K562 (cell line): Measurements from ENCODE around the gene MIEF1. TPM values are rescaled to one million over a fixed set of nuclear protein-coding genes. Genes with fewer than 3 reads are reported as not detected.
A peak's percentile ranks its signal among the peaks of the same experiment; 100 is the strongest.

Experiments used
- HMGN3 ChIP-seq: IDR thresholded peaks from 2 replicates; pipeline ENCODE4 v1.6.1; 2011; ENCODE audit warnings: borderline replicate concordance, low read depth, mild to moderate bottlenecking, mixed read lengths, low read length; ENCODE audit not compliant: insufficient read length; ENCODE audit errors: extremely low read depth
- MLLT1 ChIP-seq, 2 experiments: fragments of 450-650 bp; IDR thresholded peaks; 2 replicates each; pipeline ENCODE4 v1.6.1; 2016
- SRSF9 ChIP-seq: fragments of 200-400 bp; formaldehyde crosslinking; IDR thresholded peaks from 2 replicates; pipeline ENCODE4 v1.6.1; 2017; ENCODE audit warnings: low read depth, low read length, borderline replicate concordance
- TAF15 ChIP-seq: fragments of 200-400 bp; formaldehyde crosslinking; IDR thresholded peaks from 2 replicates; pipeline ENCODE4 v1.6.1; 2017; ENCODE audit warnings: mild to moderate bottlenecking, low read depth, low read length, moderate library complexity
- ZBTB33 ChIP-seq: sonication (generic); formaldehyde crosslinking; IDR thresholded peaks from 2 replicates; pipeline ENCODE4 v1.8.1; 2023; ENCODE audit warnings: mild to moderate bottlenecking, missing genetic modification reagents
- ZNF512 ChIP-seq: IDR thresholded peaks from 2 replicates; pipeline ENCODE4 v1.6.1; 2016; ENCODE audit warnings: missing genetic modification characterization, missing compliant biosample characterization
- polyA plus RNA-seq, 8 experiments: library from polyadenylated mRNA; depleted of rRNA in 4 of 8; stranded (reverse) in 5 of 8; unstranded in 3 of 8; fragments of >200 nt; fragmentation: Nextera tagmentation in 2 of 8; fragmentation: Illumina TruSeq in 1 of 8; extraction: Ambion mirVana in 2 of 8; extraction: Trizol in 1 of 8; gene quantifications; 2 replicates each; pipeline versions ENCODE4 v1.2.1 to v1.2.3, GENCODE V29; 2011 to 2014; ENCODE audit warnings: inconsistent platforms in 1 of 8, missing spikeins in 1 of 8
- total RNA-seq, 7 experiments: library from RNA; depleted of rRNA in 6 of 7; stranded (reverse); fragments of >200 nt in 6 of 7; fragmentation: Illumina TruSeq in 2 of 7; extraction: Trizol in 2 of 7; gene quantifications; 2 replicates each; pipeline versions ENCODE4 v1.2.1 to v1.2.3, GENCODE V29; 2011 to 2021; ENCODE audit warnings: low replicate concordance in 1 of 7
- TF ChIP-seq, protein P1 (sequence below), 2 experiments: IDR thresholded peaks; 2 replicates each; pipeline ENCODE4 v1.6.1; 2011; ENCODE audit warnings: borderline replicate concordance in 1 of 2, control low read depth in 1 of 2, low read depth in 1 of 2, low read length in 1 of 2, mild to moderate bottlenecking in 1 of 2, mixed read lengths in 1 of 2, moderate library complexity in 1 of 2; ENCODE audit not compliant: insufficient read depth in 1 of 2, insufficient read length in 1 of 2, poor library complexity in 1 of 2, severe bottlenecking in 1 of 2; ENCODE audit errors: extremely low read depth in 1 of 2

Gene MIEF1
- total and polyA plus RNA-seq, 9 of the 15 experiments (the other 6 are each of a cell fraction or from before 2014, with no cell fraction given): 10.9 to 51.8 (median 25.5) TPM

- TF ChIP-seq ZBTB33 (CRISPR knock-in tag) (peak; percentile 52; the same call in 1 of the 2 replicates), HMGN3 (no peak), ZNF512 (tag) (no peak), MLLT1 (IDR thresholded peaks at IDR 0.05) (0 out of 4 replicates have a peak, but pooled peaks of 1 of the 2 experiments have one; percentile 24), TAF15 (no peak), SRSF9 (no peak)
- TF ChIP-seq, protein P1, sequence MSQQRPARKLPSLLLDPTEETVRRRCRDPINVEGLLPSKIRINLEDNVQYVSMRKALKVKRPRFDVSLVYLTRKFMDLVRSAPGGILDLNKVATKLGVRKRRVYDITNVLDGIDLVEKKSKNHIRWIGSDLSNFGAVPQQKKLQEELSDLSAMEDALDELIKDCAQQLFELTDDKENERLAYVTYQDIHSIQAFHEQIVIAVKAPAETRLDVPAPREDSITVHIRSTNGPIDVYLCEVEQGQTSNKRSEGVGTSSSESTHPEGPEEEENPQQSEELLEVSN (IDR thresholded peaks at IDR 0.05; ENCODE audit: borderline replicate concordance in 1 of 2, extremely low read depth in 1 of 2, insufficient read depth in 1 of 2, insufficient read length in 1 of 2, low read depth in 1 of 2, low read length in 1 of 2, poor library complexity in 1 of 2, severe bottlenecking in 1 of 2): no peak
Observed at GRCh38 chr22:39456522-39457197, 45.4 kb upstream of the MIEF1 start, which contains the start of gene MGAT3 (continued).
